ENCODE results near the gene FLT4. TPM values are rescaled to one million over a fixed set of nuclear protein-coding genes. Genes with fewer than 3 reads are reported as not detected.
A peak's percentile ranks its signal among the peaks of the same experiment; 100 is the strongest.

FLT4 gene
- polyA plus RNA-seq, 3 donors = 24.1 to 34.2 (median 34.1) TPM

DNA sequence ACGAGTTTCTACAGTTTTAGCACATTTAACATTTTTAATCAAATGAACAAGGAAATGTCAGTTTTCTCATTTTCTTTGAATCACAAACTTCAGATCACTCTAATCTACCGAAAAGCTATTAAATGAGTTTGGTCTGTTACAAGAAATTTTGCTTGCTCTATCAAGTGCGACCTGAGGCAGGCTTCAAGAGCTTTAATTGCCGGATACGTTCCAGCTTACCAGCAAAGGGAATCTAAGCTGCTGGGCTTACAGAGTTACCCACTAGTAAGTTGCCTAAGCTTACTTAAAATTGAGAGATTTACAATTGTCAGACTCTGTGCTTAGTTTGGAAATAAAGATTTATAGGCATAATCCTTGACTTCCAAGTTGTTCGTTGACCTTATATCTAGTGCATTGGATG lies 68.7 kb downstream of the FLT4 start:
- peak in 3 of 11 donors; percentile 13 to 45 (median 21) for DNase-seq (ENCODE audit: extremely low read depth in 1 of 11, low read depth in 9 of 11, low spot score in 4 of 11)

DNA sequence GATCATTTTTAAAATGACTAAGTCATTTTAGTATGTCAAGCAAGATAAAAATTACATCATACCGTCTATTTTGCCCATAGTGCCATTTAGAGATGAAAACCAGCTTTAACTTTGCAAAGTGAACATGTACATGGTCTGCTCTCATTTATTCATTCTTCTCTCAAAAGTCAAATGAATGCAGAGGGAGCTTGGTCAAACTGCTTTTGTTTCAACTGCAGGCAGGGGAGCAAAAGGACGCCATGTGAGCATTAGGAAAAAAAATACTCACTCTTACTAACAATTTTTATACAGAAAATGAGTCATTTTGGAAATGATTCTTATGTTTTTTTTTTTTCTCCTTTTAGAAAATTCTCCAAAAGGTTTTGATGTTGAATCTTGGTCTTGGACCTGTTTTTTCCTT lies 73.8 kb downstream of the FLT4 start:
- no peak for DNase-seq (ENCODE audit: extremely low read depth in 1 of 11, low read depth in 9 of 11, low spot score in 4 of 11)

GRCh38 chr5:180568914-180569313 lies 80.5 kb downstream of the FLT4 start:
- DNase-seq (ENCODE audit: extremely low read depth in 1 of 11, low read depth in 9 of 11, low spot score in 4 of 11) = no peak

DNA sequence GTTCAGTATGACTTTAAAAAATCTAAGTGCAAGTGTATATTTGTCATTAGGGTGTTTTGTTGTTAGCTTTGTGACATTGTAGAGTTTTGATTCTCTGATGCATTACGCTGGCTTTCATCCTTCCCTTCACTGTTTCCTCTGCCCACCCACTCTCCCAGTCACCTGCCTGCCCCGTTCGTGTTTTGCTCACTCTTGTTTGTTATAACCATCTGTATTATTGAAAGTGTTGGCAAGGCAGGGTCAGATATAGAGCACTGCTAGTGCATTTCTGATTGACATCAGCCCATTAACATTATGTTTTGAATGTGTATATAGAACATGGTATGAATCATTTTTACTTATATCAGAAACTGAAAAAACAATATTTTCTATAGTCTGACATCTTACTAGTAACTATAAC lies 85.4 kb downstream of the FLT4 start:
- DNase-seq (ENCODE audit: extremely low read depth in 1 of 11, low read depth in 9 of 11, low spot score in 4 of 11) = no peak

DNA sequence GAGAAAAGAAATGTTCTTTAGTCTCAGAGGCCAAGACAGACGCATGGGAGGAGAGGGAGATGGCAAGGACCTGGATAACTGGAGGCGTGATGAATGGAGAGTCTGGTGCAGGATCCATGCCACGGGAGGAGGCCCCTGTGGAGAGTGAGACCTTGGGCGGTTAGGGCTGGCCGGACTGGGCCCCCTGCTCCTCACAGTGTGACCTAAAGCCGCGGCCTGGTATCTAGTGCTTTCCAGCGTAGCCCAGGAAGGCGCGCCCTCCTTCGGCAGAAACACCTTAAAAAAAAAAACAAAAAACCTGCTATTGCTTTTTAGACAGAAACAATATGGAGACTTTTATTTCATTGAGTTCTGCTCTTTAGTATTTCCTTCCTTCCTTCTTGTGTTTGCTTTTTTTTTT lies 91.2 kb downstream of the FLT4 start:
- no peak for DNase-seq (ENCODE audit: extremely low read depth in 1 of 11, low read depth in 9 of 11, low spot score in 4 of 11)

GRCh38 chr5:180557217-180557809 lies 92.1 kb downstream of the FLT4 start:
- no peak for DNase-seq (ENCODE audit: extremely low read depth in 1 of 11, low read depth in 9 of 11, low spot score in 4 of 11)

DNA sequence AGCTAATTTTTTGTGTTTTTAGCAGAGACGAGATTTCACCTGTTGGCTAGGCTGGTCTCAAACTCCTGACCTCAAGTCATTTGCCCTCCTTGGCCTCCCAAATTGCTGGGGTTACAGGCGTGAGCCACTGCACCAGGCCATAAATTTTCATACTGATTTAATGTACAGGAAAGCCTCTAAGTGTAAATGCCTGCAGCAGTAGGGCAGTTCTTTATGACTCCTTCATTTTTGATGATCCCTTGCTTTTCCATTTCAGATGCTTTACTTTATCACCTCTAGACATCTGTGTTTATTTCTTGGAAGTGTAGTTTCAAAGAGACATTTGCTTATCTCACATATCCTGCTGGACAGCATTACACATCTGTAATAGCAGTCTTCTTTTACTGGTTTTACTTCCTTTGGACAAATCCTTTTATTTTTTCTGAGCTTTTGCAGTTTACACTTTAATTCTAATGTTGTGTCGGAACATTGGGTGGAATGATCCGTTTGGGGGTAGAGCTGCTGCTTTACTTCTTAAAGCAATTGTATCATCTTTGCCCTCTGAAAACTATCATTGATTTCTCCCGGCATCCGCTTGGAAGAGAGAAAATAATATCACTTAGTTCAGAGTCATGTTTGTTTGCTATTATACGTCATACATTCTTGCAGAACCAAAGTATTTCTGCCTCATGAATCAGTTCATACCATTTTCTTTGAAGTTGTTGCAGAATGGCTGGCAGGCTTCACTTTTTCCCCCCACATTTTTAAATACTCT lies 94.1 kb downstream of the FLT4 start:
- no peak for DNase-seq (ENCODE audit: extremely low read depth in 1 of 11, low read depth in 9 of 11, low spot score in 4 of 11)

GRCh38 chr5:180553530-180553929 lies 95.9 kb downstream of the FLT4 start:
- DNase-seq (ENCODE audit: extremely low read depth in 1 of 11, low read depth in 9 of 11, low spot score in 4 of 11) = no peak

Other genes with a start within 250 kb of the FLT4 start
- gene CNOT6, start 155.2 kb downstream of the FLT4 start, polyA plus RNA-seq (ENCODE audit: insufficient read length in 3 of 3) = 10 to 100 TPM; 53.9 to 70.3 (median 61.6) TPM
- gene SCGB3A1, start 58.1 kb downstream of the FLT4 start, polyA plus RNA-seq (ENCODE audit: insufficient read length in 3 of 3) = 1 to 10 TPM in 2 of 3 donors, under 1 TPM in 1; 0.89 to 1.8 (median 1.3) TPM
- not detected for gene OR2Y1, start 90.5 kb upstream of the FLT4 start, polyA plus RNA-seq (ENCODE audit: insufficient read length in 3 of 3)
- 10 to 100 TPM; 67.3 to 89.2 (median 78.9) TPM for gene MGAT1, start 153.2 kb upstream of the FLT4 start, polyA plus RNA-seq (ENCODE audit: insufficient read length in 3 of 3)
- 10 to 100 TPM; 59.6 to 69.3 (median 62.3) TPM for gene ZFP62, start 211.7 kb upstream of the FLT4 start, polyA plus RNA-seq (ENCODE audit: insufficient read length in 3 of 3)
- gene BTNL8, start 249.6 kb upstream of the FLT4 start, polyA plus RNA-seq (ENCODE audit: insufficient read length in 3 of 3) = under 1 TPM; 0.47 to 0.89 (median 0.79) TPM

All from renal cortex interstitium (tissue), 11 donors.